Measurements from ENCODE around the gene ATG16L2.

ATG16L2 gene, protein sequence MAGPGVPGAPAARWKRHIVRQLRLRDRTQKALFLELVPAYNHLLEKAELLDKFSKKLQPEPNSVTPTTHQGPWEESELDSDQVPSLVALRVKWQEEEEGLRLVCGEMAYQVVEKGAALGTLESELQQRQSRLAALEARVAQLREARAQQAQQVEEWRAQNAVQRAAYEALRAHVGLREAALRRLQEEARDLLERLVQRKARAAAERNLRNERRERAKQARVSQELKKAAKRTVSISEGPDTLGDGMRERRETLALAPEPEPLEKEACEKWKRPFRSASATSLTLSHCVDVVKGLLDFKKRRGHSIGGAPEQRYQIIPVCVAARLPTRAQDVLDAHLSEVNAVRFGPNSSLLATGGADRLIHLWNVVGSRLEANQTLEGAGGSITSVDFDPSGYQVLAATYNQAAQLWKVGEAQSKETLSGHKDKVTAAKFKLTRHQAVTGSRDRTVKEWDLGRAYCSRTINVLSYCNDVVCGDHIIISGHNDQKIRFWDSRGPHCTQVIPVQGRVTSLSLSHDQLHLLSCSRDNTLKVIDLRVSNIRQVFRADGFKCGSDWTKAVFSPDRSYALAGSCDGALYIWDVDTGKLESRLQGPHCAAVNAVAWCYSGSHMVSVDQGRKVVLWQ
- long read RNA-seq, transcript ATG16L2-214 (3 exons, 1,492 nt), result minor isoform, 38 of 157 reads
- long read RNA-seq, transcript ATG16L2-201 (18 exons, 2,243 nt), result major isoform, 61 of 157 reads
- long read RNA-seq, partial matches to known transcripts, result 14 of 157 reads
- long read RNA-seq, other reads (novel, unspliced or antisense), result 37 of 157 reads

DNA sequence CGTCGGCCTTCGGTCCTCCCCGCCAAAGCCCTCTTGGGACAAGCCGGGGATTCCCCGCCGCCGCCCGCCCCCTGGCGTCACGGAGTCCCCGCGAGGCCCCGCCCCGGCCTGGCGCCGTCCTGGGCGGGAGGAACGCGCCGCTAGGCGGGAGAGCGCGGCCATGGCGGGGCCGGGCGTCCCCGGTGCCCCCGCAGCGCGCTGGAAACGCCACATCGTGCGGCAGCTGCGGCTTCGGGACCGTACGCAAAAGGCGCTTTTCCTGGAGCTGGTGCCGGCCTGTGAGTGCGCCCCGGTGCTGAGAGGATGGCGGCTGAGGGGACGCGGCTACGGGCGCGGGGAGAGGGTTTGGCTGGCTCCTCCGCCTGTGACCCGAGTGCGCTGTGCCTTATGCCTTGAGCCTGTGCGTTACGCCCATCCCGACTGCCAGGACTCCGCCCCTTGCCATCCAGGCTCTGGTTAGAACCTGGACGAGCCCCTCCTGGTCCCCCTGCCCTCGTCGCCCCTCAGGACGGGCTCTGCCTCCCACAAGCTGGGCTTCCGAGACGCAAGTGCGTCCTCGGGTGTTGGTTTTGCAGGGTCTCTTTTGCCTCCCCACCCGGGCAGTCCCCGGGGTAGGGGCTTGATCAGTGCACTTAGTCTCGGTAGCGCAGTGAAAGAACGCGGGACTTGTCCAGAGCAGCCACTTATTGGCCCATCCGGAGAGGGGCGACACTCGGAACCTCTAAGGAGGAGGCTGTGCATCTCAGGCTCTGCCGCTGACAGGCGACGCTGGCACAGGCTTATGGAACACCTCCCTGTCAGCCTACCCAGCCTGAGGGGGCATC is at the start of gene ATG16L2:
TSS of gene ATG16L2 (plus strand) at position 126 of the 824 bp plus-strand sequence. CDS start at position 161, 35 bp downstream.
- Histone ChIP-seq H3K4me3 (replicated peaks; ENCODE audit: insufficient read depth, low read length) (peak within 1 kb of the TSS; percentile 77), H3K27me3 (ENCODE audit: insufficient read depth, poor library complexity, severe bottlenecking) (no peaks in the 10 kb centered on the region), H3K27ac (replicated peaks) (peak within 1 kb of the TSS; percentile 100)
- TF ChIP-seq GABPA (IDR thresholded peaks at IDR 0.05; ENCODE audit: low read depth), result no peak
- TF ChIP-seq POLR2AphosphoS5 (IDR thresholded peaks at IDR 0.05; ENCODE audit: low read depth), result peak; percentile 3; the same call in 1 of the 2 replicates
- DNase-seq (ENCODE audit: low read depth in 1 of 2, low spot score in 1 of 2), result peak; percentile 70 to 85

DNA sequence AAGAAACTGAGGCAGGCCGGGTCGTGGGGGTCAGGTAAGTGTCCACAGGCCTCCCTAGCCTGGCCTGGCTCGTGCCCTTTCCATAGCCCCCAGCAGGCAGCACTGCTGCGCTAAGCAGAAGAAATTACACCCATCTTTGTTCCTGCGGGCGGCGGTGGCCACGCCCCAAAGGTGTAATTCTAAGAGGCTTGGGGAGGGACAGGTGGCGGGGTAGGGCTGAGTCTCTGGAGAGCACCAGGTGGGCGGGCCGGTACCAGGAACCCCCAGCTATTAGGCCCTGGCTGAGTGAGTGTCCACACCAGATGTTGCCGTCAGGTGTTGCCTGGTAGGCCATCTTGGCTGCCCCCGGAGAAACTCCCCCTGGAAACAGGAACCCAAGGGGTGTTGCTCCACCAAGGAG is 49.7 kb upstream of the ATG16L2 start:
- no peak for DNase-seq (ENCODE audit: low read depth in 1 of 2, low spot score in 1 of 2)
- no peaks in the 10 kb centered on the region for H3K27me3 ChIP-seq (ENCODE audit: insufficient read depth, poor library complexity, severe bottlenecking)
- H3K4me3 ChIP-seq (replicated peaks; ENCODE audit: insufficient read depth, low read length), result no peak overlapping the region
- no peak overlapping the region for H3K27ac ChIP-seq (replicated peaks)
- TF ChIP-seq POLR2AphosphoS5 (IDR thresholded peaks at IDR 0.05; ENCODE audit: low read depth) (no peak), GABPA (IDR thresholded peaks at IDR 0.05; ENCODE audit: low read depth) (no peak)
- TF ChIP-seq, protein P1, sequence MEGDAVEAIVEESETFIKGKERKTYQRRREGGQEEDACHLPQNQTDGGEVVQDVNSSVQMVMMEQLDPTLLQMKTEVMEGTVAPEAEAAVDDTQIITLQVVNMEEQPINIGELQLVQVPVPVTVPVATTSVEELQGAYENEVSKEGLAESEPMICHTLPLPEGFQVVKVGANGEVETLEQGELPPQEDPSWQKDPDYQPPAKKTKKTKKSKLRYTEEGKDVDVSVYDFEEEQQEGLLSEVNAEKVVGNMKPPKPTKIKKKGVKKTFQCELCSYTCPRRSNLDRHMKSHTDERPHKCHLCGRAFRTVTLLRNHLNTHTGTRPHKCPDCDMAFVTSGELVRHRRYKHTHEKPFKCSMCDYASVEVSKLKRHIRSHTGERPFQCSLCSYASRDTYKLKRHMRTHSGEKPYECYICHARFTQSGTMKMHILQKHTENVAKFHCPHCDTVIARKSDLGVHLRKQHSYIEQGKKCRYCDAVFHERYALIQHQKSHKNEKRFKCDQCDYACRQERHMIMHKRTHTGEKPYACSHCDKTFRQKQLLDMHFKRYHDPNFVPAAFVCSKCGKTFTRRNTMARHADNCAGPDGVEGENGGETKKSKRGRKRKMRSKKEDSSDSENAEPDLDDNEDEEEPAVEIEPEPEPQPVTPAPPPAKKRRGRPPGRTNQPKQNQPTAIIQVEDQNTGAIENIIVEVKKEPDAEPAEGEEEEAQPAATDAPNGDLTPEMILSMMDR (IDR thresholded peaks at IDR 0.05; ENCODE audit: insufficient read depth, low read length), result no peak

DNA sequence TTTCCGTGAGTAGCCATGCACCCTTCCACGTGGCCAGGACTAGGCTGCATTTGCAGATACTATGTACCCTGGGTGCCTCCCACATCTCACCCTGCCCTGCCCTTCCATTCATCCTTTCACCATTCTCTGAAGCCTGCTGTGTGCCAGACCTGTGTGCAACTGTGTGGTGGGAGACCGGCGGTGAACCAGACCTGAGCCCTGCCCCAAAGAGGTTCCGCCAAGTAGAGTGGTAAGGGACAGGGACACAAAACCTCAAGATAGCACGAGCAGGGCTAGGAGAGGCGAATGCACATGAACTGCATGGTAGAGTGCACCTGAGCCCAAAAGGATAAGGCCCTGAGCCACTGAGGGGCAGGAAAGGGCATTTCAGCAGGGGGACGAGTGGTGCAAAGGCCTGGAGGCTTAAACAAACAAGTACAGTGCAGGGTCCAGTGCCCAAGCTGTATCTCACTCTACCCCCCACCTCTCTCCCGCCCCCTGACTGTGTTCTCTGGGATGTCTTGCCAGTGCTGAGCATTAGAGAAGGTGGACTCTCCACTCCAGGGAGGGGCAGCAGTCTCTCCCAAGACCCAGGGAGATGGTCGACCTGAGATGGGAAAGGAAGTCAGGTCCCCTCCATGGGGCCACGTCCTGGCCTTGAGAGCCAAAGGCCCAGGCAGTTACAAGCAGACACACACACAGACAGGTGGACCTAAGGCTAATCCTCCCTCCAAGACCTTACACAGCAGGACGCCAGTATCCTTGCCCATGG is 47.9 kb upstream of the ATG16L2 start:
- H3K27ac ChIP-seq (replicated peaks), result no peak overlapping the region
- no peak overlapping the region for H3K4me3 ChIP-seq (replicated peaks; ENCODE audit: insufficient read depth, low read length)
- DNase-seq (ENCODE audit: low read depth in 1 of 2, low spot score in 1 of 2), result no peak
- no peaks in the 10 kb centered on the region for H3K27me3 ChIP-seq (ENCODE audit: insufficient read depth, poor library complexity, severe bottlenecking)
- TF ChIP-seq, protein P1 (IDR thresholded peaks at IDR 0.05; ENCODE audit: insufficient read depth, low read length), result no peak
- TF ChIP-seq POLR2AphosphoS5 (IDR thresholded peaks at IDR 0.05; ENCODE audit: low read depth) (no peak), SPI1 (IDR thresholded peaks at IDR 0.05; ENCODE audit: borderline replicate concordance, low read depth) (no peak), GABPA (IDR thresholded peaks at IDR 0.05; ENCODE audit: low read depth) (no peak)
- TF ChIP-seq, protein P2, sequence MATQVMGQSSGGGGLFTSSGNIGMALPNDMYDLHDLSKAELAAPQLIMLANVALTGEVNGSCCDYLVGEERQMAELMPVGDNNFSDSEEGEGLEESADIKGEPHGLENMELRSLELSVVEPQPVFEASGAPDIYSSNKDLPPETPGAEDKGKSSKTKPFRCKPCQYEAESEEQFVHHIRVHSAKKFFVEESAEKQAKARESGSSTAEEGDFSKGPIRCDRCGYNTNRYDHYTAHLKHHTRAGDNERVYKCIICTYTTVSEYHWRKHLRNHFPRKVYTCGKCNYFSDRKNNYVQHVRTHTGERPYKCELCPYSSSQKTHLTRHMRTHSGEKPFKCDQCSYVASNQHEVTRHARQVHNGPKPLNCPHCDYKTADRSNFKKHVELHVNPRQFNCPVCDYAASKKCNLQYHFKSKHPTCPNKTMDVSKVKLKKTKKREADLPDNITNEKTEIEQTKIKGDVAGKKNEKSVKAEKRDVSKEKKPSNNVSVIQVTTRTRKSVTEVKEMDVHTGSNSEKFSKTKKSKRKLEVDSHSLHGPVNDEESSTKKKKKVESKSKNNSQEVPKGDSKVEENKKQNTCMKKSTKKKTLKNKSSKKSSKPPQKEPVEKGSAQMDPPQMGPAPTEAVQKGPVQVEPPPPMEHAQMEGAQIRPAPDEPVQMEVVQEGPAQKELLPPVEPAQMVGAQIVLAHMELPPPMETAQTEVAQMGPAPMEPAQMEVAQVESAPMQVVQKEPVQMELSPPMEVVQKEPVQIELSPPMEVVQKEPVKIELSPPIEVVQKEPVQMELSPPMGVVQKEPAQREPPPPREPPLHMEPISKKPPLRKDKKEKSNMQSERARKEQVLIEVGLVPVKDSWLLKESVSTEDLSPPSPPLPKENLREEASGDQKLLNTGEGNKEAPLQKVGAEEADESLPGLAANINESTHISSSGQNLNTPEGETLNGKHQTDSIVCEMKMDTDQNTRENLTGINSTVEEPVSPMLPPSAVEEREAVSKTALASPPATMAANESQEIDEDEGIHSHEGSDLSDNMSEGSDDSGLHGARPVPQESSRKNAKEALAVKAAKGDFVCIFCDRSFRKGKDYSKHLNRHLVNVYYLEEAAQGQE (IDR thresholded peaks at IDR 0.05; ENCODE audit: insufficient replicate concordance, low read depth), result no peak

DNA sequence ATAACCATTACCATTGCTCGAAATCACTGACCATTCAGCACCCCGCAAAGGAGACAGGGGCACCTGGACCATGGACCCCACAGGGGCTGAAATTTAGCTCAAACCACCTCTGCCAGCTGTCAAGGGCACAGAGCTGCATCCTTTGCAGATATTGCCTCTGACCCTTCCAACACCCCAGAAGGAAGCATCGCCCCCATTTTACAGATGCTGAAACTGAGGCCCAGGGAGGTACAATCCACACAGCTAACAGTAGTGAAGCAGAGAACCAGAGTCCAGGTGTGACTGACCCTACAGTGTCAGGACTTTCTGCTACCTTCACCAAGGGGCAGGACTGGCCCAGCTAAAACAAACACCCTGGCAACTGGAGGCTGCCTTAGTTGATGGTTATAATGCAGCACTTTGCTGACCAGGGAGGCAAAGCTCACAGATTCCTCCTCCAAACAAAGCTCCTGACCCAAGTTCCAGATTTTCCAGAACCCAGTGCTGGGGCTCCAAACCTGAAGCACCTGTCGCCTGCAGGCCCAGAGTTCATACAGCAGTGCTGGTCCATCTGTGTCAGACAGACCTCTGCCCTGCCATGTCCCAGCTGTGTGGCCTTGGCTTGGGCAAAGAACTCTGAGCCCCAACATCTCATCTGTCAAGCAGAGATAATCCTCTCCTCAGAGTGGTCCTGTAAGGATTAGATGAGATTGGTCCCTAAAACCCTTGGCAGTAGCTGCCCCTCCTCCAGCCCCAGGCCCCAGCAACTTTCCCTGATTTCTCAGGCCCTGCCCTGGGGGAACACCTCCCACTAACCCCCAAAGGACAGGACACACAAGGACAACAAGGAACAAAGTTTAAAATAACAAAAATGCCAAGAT is 46.8 kb upstream of the ATG16L2 start:
- H3K27me3 ChIP-seq (ENCODE audit: insufficient read depth, poor library complexity, severe bottlenecking), result no peaks in the 10 kb centered on the region
- no peak overlapping the region for H3K27ac ChIP-seq (replicated peaks)
- H3K4me3 ChIP-seq (replicated peaks; ENCODE audit: insufficient read depth, low read length), result no peak overlapping the region
- no peak for TF ChIP-seq GABPA (IDR thresholded peaks at IDR 0.05; ENCODE audit: low read depth)
- TF ChIP-seq POLR2AphosphoS5 (IDR thresholded peaks at IDR 0.05; ENCODE audit: low read depth), result no peak
- TF ChIP-seq, protein P2 (IDR thresholded peaks at IDR 0.05; ENCODE audit: insufficient replicate concordance, low read depth), result no peak
- DNase-seq (ENCODE audit: low read depth in 1 of 2, low spot score in 1 of 2), result no peak

All from HL-60 (cell line).